ENCODE results near the gene SURF2.

DNA sequence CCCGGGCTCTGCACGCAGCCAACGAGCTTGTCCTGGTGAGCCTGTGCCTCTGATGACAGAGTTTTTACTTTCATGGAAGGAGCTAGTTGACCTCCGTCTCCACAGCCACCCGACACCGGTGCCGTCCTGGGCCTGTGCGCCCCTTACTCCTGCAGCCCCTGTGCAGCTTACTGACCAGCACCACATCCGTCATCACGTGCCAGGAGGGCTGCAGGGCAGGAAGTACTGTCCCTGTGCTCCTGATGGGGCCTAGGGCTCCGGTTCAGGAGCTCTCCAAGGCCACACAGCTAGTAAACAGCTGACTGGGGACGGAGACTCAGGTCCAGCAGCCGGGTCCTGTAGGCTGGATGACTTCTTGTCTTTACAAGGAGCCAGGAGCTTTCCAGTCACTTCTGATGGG is 30.0 kb downstream of the SURF2 start:
- TF ChIP-seq EZH2 (IDR thresholded peaks at IDR 0.05) = no peak
- TF ChIP-seq POLR2AphosphoS5 (IDR thresholded peaks at IDR 0.05; ENCODE audit: borderline replicate concordance, low read depth, low read length) = no peak
- TF ChIP-seq FOXP2 (optimal IDR thresholded peaks at IDR 0.05; ENCODE audit: control extremely low read depth, extremely low read length, insufficient read depth) = no peak
